Endothelial cell of umbilical vein (primary cell): ENCODE measurements around the gene KRT3. TPM values are rescaled to one million over a fixed set of nuclear protein-coding genes. Genes with fewer than 3 reads are reported as not detected.

Experiments
- BruUV-seq: library from RNA; stranded (reverse); fragments of 400-500 nt; replicated peaks from 2 replicates; lab custom pipeline; 2021; lab: Mats Ljungman, UMichigan
- CTCF ChIA-PET: fragments of 300-600, 350-600 bp; sonication (Branson Sonifier 250); formaldehyde crosslinking; loops from one replicate; lab custom pipeline; 2021; ENCODE audit warnings: antibody characterized with exemption, inconsistent platforms; lab: Charles Lee
- POLR2A ChIA-PET: fragments of 300-600, 350-600 bp; sonication (Branson Sonifier 250); formaldehyde crosslinking; loops from one replicate; lab custom pipeline; 2021; ENCODE audit warnings: antibody characterized with exemption, inconsistent platforms; lab: Charles Lee
- DNase-seq: peaks from one replicate; pipeline ENCODE4 v3.0.0-alpha.2; 2011; ENCODE audit warnings: low read depth, low spot score
- FAIRE-seq: peaks from 2 replicates; lab custom pipeline; 2011; peaks lifted over from hg19 to GRCh38; lab: Jason Lieb, UNC
- H2AFZ ChIP-seq: 2 replicates; pipeline ENCODE4 v1.6.0; 2012; ENCODE audit warnings: low read depth, low read length, control low read depth, inconsistent platforms
- H3K27ac ChIP-seq: 2 replicates; pipeline ENCODE4 v1.5.1; 2011; ENCODE audit warnings: low read depth, mild to moderate bottlenecking, control low read depth, low read length, moderate library complexity; ENCODE audit not compliant: insufficient read depth
- H3K27me3 ChIP-seq, 2 experiments: 2 replicates each; pipeline versions ENCODE4 v1.6.0 to v1.6.1; 2011; ENCODE audit warnings: low read length in 2 of 2, mixed read lengths in 1 of 2; ENCODE audit not compliant: control insufficient read depth in 2 of 2, insufficient read depth in 2 of 2
- H3K36me3 ChIP-seq, 2 experiments: 2 replicates in 1 of 2; 3 replicates in 1 of 2; pipeline ENCODE4 v1.5.1; 2011; ENCODE audit warnings: low read length in 2 of 2, mild to moderate bottlenecking in 1 of 2, moderate library complexity in 1 of 2; ENCODE audit not compliant: control insufficient read depth in 2 of 2, insufficient read depth in 2 of 2; ENCODE audit errors: extremely low read depth in 1 of 2
- H3K4me1 ChIP-seq: 3 replicates; pipeline ENCODE4 v1.5.1; 2011; ENCODE audit warnings: mild to moderate bottlenecking, low read length; ENCODE audit not compliant: control insufficient read depth, insufficient read depth; ENCODE audit errors: extremely low read depth
- H3K4me2 ChIP-seq: 2 replicates; pipeline ENCODE4 v1.6.1; 2011; ENCODE audit warnings: low read length, control low read depth, mixed read lengths; ENCODE audit not compliant: insufficient read depth
- H3K4me3 ChIP-seq, 3 experiments: fragments of 200-600 bp in 1 of 3; sonication (generic), shearing (Covaris generic) in 1 of 3; replicated peaks in 1 of 3; 2 replicates each; pipeline ENCODE4 v1.5.1; 2011 to 2016; ENCODE audit warnings: control low read depth in 3 of 3, low read length in 3 of 3, mild to moderate bottlenecking in 2 of 3, inconsistent platforms in 1 of 3, low read depth in 1 of 3, moderate library complexity in 1 of 3; ENCODE audit not compliant: insufficient read depth in 1 of 3
- H3K79me2 ChIP-seq: 2 replicates; pipeline ENCODE4 v1.6.0; 2012; ENCODE audit warnings: low read length, inconsistent platforms; ENCODE audit not compliant: control insufficient read depth, insufficient read depth
- H3K9ac ChIP-seq: replicated peaks from 2 replicates; pipeline ENCODE3; 2011; ENCODE audit warnings: low read length, control low read depth; ENCODE audit not compliant: insufficient read depth; ENCODE audit errors: extremely low read depth
- H3K9me1 ChIP-seq: replicated peaks from 3 replicates; pipeline ENCODE4 v1.6.0; 2011; ENCODE audit warnings: mild to moderate bottlenecking, low read length; ENCODE audit not compliant: control insufficient read depth, insufficient read depth; ENCODE audit errors: extremely low read depth
- H3K9me3 ChIP-seq: replicated peaks from 2 replicates; pipeline ENCODE4 v1.5.1; 2012; ENCODE audit warnings: low read length, inconsistent platforms; ENCODE audit not compliant: control insufficient read depth, insufficient read depth
- H4K20me1 ChIP-seq: replicated peaks from 2 replicates; pipeline ENCODE3; 2011; ENCODE audit warnings: mild to moderate bottlenecking, low read length; ENCODE audit not compliant: control insufficient read depth, insufficient read depth; ENCODE audit errors: extremely low read depth
- CTCF ChIP-seq, 2 donors: IDR thresholded peaks; 1 replicate in 1 of 2; 2 replicates in 1 of 2; pipeline ENCODE4 v1.5.1; 2011; ENCODE audit warnings: low read length in 2 of 2, mild to moderate bottlenecking in 2 of 2, moderate library complexity in 2 of 2, control low read depth in 1 of 2, inconsistent platforms in 1 of 2, low read depth in 1 of 2; ENCODE audit not compliant: insufficient read depth in 1 of 2; ENCODE audit errors: extremely low read depth in 1 of 2
- EZH2 ChIP-seq: IDR thresholded peaks from 2 replicates; pipeline ENCODE4 v1.6.1; 2012; ENCODE audit warnings: borderline replicate concordance, low read depth, mild to moderate bottlenecking, moderate library complexity, low read length, inconsistent platforms; ENCODE audit not compliant: severe bottlenecking
- FOS ChIP-seq: IDR thresholded peaks from 2 replicates; pipeline ENCODE4 v1.6.1; 2011; ENCODE audit warnings: mild to moderate bottlenecking, low read length, moderate library complexity, borderline replicate concordance; ENCODE audit not compliant: insufficient read depth
- GATA2 ChIP-seq: IDR thresholded peaks from 2 replicates; pipeline ENCODE4 v1.7.0; 2011; ENCODE audit warnings: low read depth, mild to moderate bottlenecking, moderate library complexity, mixed read lengths, low read length; ENCODE audit not compliant: insufficient read length, insufficient read depth
- JUN ChIP-seq: IDR thresholded peaks from 2 replicates; pipeline ENCODE4 v1.6.1; 2011; ENCODE audit warnings: borderline replicate concordance, low read depth; ENCODE audit not compliant: insufficient read length, insufficient read depth
- MAX ChIP-seq: IDR thresholded peaks from 2 replicates; pipeline ENCODE4 v1.6.1; 2011; ENCODE audit not compliant: insufficient read depth, insufficient read length
- MYC ChIP-seq: IDR thresholded peaks from one replicate; pipeline ENCODE4 v1.6.1; 2011; ENCODE audit warnings: mild to moderate bottlenecking, low read depth, low read length
- POLR2A ChIP-seq: IDR thresholded peaks from 2 replicates; pipeline ENCODE4 v1.6.1; 2012; ENCODE audit warnings: low read depth, mild to moderate bottlenecking, control low read depth, low read length
- POLR2AphosphoS5 ChIP-seq: IDR thresholded peaks from 2 replicates; pipeline ENCODE4 v1.6.1; 2012; ENCODE audit warnings: low read depth, mild to moderate bottlenecking, control low read depth, low read length, moderate library complexity; ENCODE audit not compliant: insufficient read depth
- dilution Hi-C: fragments of 300-500 bp; cut with MboI; formaldehyde crosslinking; loops from one replicate; pipeline ENCODE4 v1.15.0; 2019; ENCODE audit warnings: low sequenced_read_pairs; ENCODE audit not compliant: extremely low pct_ligation_motif_present
- intact Hi-C: fragments of 100-400 bp; cut with micrococcal nuclease; formaldehyde crosslinking; loops from one replicate; pipeline ENCODE4 v1.10.0; 2022
- polyA plus RNA-seq, 4 experiments: library from polyadenylated mRNA; depleted of rRNA in 3 of 4; stranded (reverse) in 3 of 4; unstranded in 1 of 4; fragments of >200 nt; gene quantifications; 2 replicates each; pipeline versions ENCODE4 v1.2.1 to v1.2.3, GENCODE V29; 2011 to 2012; ENCODE audit warnings: missing spikeins in 1 of 4
- total RNA-seq: library from RNA; stranded (reverse); gene quantifications from 2 replicates; pipeline ENCODE4 v1.2.3, GENCODE V29; 2021

Gene KRT3
- total and polyA plus RNA-seq, 2 donors (not counting 3 experiments of a cell fraction or from before 2014, with no cell fraction given) = not detected

DNA sequence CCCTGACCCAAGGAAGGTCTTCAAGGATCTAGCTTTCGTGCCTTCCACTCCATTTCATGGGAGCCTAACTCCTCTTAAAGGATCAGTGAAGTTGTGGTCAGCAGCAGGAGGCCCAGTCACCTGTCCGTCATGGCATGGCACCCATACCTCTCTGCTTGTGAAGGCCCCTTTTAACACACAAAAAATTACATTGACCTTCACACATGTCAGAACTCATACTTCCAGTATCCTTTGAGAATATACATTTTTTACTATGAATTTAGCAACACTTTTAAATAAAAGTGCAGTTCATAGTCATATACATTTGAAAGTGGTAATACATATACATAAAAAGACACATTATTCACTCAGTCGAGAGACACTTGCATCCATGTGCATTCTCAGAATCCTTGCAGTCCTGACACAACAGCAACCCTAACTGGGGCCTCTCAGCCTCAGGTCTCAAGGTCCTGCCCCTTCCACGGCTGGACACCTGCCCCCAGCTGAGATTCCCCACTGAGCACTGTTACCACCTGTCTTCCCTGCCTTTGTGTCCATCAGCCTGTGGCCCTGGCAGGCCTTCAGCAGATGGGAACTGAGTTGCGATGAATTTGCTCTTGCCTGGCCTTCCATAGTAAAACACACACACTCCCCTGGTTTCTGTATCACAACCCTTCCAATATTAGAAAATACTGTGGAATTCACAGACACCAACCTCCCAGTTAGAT lies 3.7 kb upstream of the KRT3 start:
- Histone ChIP-seq H3K4me3 (no peak overlapping the region), H3K27ac (no peak overlapping the region), H3K9ac (no peak overlapping the region), H3K9me3 (no peaks in the 10 kb centered on the region), H3K9me1 (no peaks in the 10 kb centered on the region), H3K27me3 (peaks cover 0 to 8% of the 10 kb centered on the region in 2 experiments), H3K4me2 (no peak overlapping the region), H3K36me3 (no peaks in the 10 kb centered on the region), H3K4me1 (no peaks in the 10 kb centered on the region), H3K79me2 (no peaks in the 10 kb centered on the region), H4K20me1 (no peaks in the 10 kb centered on the region), H2AFZ (no peak overlapping the region)
- ChIA-PET POLR2A (no interaction called here), CTCF (no interaction called here)
- TF ChIP-seq POLR2AphosphoS5 = no peak
- no peak for TF ChIP-seq MYC
- no peak for TF ChIP-seq POLR2A
- no peak for TF ChIP-seq JUN
- TF ChIP-seq GATA2 = no peak
- intact Hi-C loops = no loop called here
- FAIRE-seq (no peak), DNase-seq (no peak)
- BruUV-seq = no TSS peak
- dilution Hi-C loops = no loop called here

GRCh38 chr12:52798671-52799504 lies 3.0 kb upstream of the KRT3 start:
- H3K9me1 ChIP-seq = no peaks in the 10 kb centered on the region
- H3K9ac ChIP-seq = no peak overlapping the region
- H4K20me1 ChIP-seq = no peaks in the 10 kb centered on the region
- intact Hi-C loops (no loop called here), dilution Hi-C loops (no loop called here)
- H3K9me3 ChIP-seq = no peaks in the 10 kb centered on the region
- H3K36me3 ChIP-seq = no peaks in the 10 kb centered on the region
- ChIA-PET POLR2A (no interaction called here), CTCF (no interaction called here)
- BruUV-seq = no TSS peak
- TF ChIP-seq POLR2A (no peak), MAX (no peak), MYC (no peak), EZH2 (no peak), CTCF (IDR thresholded peaks at IDR 0.05; ENCODE audit: extremely low read depth in 1 of 2, insufficient read depth in 1 of 2, low read depth in 1 of 2, low read length in 2 of 2) (no peak), FOS (no peak), JUN (no peak), GATA2 (no peak), POLR2AphosphoS5 (no peak)
- no peak overlapping the region for H3K4me2 ChIP-seq
- H3K4me1 ChIP-seq = no peaks in the 10 kb centered on the region
- H2AFZ ChIP-seq = no peak overlapping the region
- peaks cover 0 to 8% of the 10 kb centered on the region in 2 experiments for H3K27me3 ChIP-seq
- no peak for FAIRE-seq
- H3K79me2 ChIP-seq = no peaks in the 10 kb centered on the region
- no peak overlapping the region for H3K27ac ChIP-seq
- no peak for DNase-seq
- H3K4me3 ChIP-seq = no peak overlapping the region
